ENCODE results near the gene C14orf132. TPM values are rescaled to one million over a fixed set of nuclear protein-coding genes. Genes with fewer than 3 reads are reported as not detected.

C14orf132 gene
- total RNA-seq, 4 donors from 2014 or later: 2.4 to 9.5 (median 4.3) TPM

GRCh38 chr14:96072076-96072475 lies 32.9 kb downstream of the C14orf132 start:
- TF ChIP-seq CTCF (IDR thresholded peaks at IDR 0.05; ENCODE audit: low read depth): no peak

DNA sequence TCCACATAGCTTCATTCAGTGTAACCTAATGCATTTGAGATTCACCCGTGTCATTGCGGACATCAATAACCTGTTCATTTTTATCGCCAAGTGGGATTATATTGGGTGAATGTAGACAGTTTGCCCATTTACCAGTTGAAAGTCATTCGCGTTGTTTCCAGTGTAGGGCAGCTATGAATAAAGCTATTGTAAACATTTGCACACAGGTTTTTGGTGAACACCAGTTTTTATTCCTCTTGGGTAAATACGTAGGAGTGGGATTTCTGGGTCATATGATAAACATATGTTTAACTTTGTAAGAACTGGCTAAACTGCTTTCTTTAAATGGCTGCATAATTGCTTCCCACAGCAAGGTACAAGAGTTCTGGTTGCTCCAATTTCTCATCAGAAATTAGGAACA lies 33.6 kb downstream of the C14orf132 start:
- TF ChIP-seq CTCF (IDR thresholded peaks at IDR 0.05; ENCODE audit: low read depth): no peak

DNA sequence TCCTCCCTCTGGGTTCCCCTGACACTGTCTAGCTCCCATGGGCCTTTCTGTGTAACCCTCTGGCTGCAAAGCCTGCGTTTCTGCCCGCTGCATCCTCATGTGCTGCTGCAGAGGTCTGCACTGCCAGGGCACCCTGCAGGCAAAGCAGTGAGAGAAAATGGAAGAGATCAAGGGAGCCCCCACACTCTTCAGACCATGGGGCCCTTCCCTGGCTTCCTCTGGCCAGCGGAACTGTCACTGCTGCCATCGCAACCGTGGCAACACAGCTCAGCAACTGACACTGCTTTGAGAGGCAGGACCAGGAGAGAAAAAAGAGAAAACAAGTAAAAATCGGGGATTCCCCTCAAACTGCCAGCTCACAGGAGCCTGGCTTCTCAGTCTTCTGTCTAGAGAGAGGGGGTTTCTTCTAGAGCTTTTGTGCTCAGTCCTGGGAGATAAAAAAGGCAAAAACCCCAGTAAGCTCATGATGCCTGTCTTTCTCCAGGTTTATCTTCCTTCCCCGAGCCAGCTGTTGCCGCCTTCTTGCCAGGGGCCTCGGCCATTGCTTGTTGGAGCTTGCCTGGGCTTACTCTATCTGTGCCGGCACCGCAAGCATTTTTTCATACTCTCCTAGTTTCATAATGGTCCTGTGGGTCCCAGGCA lies 38.9 kb downstream of the C14orf132 start:
- TF ChIP-seq CTCF (IDR thresholded peaks at IDR 0.05; ENCODE audit: low read depth): no peak

GRCh38 chr14:96078625-96079016 lies 39.5 kb downstream of the C14orf132 start:
- TF ChIP-seq CTCF (IDR thresholded peaks at IDR 0.05; ENCODE audit: low read depth): no peak

- no peak for TF ChIP-seq CTCF (IDR thresholded peaks at IDR 0.05; ENCODE audit: low read depth)
These were observed 39.9 kb downstream of the C14orf132 start for GRCh38 chr14:96079066-96079465.

DNA sequence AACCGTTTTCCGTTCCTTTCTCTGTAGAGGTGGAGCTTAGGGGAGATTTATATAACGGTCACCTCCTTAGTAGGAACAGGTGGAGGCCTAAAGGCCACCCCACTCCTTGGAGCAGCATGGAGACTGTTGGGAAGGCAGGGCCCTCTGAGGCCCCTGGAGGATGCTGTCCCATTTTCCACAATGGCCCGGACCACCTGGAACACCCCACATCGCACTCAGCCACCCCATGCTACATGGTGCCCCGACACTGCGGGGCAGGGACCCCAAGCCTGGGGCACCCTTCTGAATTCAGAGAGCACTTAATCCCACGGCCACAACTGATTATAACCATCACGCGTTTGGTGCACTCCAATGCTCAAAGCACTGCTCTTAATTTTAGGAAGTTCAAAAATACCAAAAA lies 41.4 kb downstream of the C14orf132 start:
- TF ChIP-seq CTCF (IDR thresholded peaks at IDR 0.05; ENCODE audit: low read depth): no peak

- no peak for TF ChIP-seq CTCF (IDR thresholded peaks at IDR 0.05; ENCODE audit: low read depth)
These were observed 42.1 kb downstream of the C14orf132 start for GRCh38 chr14:96081224-96081623.

All from subcutaneous adipose tissue (tissue), 4 donors.